Measurements from ENCODE around the gene SEMA4B.

Gene SEMA4B

DNA sequence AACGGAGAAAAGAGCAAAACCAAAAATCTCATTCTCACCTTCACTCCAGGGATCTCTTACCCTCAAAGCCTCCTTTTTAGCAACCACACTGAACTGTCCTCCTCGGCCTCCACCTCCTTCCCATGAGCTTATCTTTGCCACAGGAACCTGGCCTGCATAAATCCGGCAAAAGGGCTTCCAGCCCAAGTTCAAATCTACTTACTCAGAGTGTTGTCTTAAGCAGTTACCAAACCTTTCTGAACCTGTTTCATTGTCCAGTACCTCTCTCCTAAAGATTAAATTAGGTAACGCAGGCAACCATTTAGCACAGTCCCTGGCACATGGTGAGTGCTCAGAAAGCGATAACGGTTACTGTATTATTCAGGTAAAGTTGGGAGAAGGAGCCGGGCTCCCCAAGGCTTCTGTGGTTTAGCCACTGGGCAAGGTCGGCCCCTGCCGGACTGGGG is 31.8 kb downstream of the SEMA4B start:
- TF ChIP-seq, protein P1, sequence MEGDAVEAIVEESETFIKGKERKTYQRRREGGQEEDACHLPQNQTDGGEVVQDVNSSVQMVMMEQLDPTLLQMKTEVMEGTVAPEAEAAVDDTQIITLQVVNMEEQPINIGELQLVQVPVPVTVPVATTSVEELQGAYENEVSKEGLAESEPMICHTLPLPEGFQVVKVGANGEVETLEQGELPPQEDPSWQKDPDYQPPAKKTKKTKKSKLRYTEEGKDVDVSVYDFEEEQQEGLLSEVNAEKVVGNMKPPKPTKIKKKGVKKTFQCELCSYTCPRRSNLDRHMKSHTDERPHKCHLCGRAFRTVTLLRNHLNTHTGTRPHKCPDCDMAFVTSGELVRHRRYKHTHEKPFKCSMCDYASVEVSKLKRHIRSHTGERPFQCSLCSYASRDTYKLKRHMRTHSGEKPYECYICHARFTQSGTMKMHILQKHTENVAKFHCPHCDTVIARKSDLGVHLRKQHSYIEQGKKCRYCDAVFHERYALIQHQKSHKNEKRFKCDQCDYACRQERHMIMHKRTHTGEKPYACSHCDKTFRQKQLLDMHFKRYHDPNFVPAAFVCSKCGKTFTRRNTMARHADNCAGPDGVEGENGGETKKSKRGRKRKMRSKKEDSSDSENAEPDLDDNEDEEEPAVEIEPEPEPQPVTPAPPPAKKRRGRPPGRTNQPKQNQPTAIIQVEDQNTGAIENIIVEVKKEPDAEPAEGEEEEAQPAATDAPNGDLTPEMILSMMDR (IDR thresholded peaks at IDR 0.05; ENCODE audit: low read depth, low read length): peak; percentile 54
- no peaks in the 10 kb centered on the region for H3K27me3 ChIP-seq (ENCODE audit: insufficient read depth, low read depth, severe bottlenecking)
- no peak for DNase-seq
- no peaks in the 10 kb centered on the region for H3K9me3 ChIP-seq (ENCODE audit: severe bottlenecking)
- H3K27ac ChIP-seq: peak overlapping the region; percentile 53
- H3K4me3 ChIP-seq (ENCODE audit: low read depth, low read length): peak overlapping the region; percentile 73
- H3K36me3 ChIP-seq: peaks cover 44% of the 10 kb centered on the region

DNA sequence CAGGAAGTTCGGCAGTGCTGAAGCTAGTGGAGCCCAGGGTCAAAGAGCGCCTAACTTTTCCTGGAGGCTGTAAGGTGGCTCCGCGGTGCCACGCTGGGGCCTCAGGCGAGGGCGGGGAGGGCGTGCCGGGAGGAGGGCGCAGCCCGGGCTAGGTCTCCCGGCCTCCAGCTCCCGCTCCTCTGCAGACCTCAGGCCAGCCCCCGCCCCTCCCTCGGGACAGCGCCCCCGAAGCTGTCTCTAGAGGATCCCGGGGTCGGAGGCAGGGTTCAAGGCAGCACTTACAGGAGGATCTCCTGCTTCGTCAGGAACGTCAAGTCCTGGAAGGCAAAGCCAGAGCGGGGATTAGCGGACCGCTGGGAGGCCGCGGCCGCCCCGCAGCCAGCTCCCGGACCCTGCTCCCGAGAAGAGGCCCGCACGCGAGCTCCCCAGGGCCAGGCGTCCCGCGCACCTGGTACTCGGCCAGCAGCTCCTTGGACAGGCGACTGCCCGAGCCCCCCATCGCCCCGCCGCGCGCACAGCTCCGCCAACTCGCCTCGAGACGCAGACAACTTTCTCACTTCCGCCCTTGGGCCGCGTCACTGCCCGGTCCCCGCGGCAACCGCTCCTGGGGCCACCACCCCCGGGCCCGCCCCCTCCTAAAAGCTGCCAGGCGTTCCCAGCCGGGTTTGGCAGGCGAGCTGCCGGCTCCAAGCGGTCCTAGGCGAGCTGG is 32.4 kb downstream of the SEMA4B start, which contains the start of gene CIB1:
TSS of gene CIB1 (minus strand) at position 555 of the 709 bp plus-strand sequence. CDS start at position 499, 56 bp downstream.
- DNase-seq: peak; percentile 95
- peak within 1 kb of the TSS; percentile 73 for H3K27ac ChIP-seq

DNA sequence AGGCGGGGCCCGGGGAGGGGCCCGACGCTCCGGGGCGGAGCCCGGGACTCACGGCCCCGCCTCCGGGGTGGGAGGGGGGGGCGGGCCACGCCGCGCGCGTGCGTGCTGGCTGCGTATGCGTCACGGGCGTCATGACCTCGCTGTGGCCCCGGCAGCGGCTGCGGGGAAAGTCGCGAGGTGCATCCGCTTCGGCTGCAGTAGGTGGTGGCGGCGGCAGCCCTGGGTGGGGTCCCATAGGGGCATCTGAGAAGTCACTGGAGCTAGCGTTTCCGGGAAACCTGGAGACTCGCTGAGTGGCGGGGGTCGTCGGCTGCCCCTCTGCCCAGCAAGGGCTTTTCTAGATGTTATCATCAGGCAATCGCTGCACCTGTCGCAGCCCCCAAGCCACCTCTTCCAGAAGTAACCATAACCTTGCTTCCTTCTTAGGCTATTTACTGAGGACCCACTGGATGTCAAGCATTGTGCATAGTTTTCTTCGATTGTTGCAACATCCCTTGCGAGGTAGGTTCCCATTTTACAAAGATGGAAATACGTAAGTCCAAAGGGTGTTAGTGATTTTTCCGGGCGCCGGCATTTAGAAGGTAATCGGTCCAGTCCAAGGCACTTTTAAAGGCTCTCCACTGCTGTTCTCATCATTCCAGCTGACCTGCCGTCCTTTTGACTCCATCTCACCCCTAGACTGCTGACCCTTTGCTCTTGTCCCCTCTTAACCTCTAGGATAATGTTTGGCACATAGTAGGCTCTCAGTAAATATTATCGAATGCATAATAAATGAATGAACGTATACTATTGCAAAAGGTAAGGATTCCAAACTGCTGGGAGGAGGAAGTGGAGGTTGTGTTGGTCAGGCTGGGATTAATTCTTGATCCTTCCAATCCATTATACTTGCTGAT is 33.2 kb downstream of the SEMA4B start, which contains the start of gene GDPGP1:
TSS of gene GDPGP1 (plus strand) at position 114 of the 893 bp plus-strand sequence. CDS start 6,700 bp downstream, outside the sequence.
- H3K4me3 ChIP-seq (ENCODE audit: low read depth, low read length): peak within 1 kb of the TSS; percentile 73
- no peaks in the 10 kb centered on the region for H3K9me3 ChIP-seq (ENCODE audit: severe bottlenecking)
- DNase-seq: no peak
- TF ChIP-seq, protein P1 (IDR thresholded peaks at IDR 0.05; ENCODE audit: low read depth, low read length): no peak
- H3K27ac ChIP-seq: peak within 1 kb of the TSS; percentile 73
- peaks cover 37% of the 10 kb centered on the region for H3K36me3 ChIP-seq
- H3K27me3 ChIP-seq (ENCODE audit: insufficient read depth, low read depth, severe bottlenecking): no peaks in the 10 kb centered on the region

More for the DNA sequence above, 32.4 kb downstream of the SEMA4B start, which contains the start of gene CIB1:
- TF ChIP-seq, protein P1 (IDR thresholded peaks at IDR 0.05; ENCODE audit: low read depth, low read length): no peak
- peaks cover 44% of the 10 kb centered on the region for H3K36me3 ChIP-seq
- no peaks in the 10 kb centered on the region for H3K27me3 ChIP-seq (ENCODE audit: insufficient read depth, low read depth, severe bottlenecking)
- H3K9me3 ChIP-seq (ENCODE audit: severe bottlenecking): no peaks in the 10 kb centered on the region
- peak within 1 kb of the TSS; percentile 73 for H3K4me3 ChIP-seq (ENCODE audit: low read depth, low read length)

DNA sequence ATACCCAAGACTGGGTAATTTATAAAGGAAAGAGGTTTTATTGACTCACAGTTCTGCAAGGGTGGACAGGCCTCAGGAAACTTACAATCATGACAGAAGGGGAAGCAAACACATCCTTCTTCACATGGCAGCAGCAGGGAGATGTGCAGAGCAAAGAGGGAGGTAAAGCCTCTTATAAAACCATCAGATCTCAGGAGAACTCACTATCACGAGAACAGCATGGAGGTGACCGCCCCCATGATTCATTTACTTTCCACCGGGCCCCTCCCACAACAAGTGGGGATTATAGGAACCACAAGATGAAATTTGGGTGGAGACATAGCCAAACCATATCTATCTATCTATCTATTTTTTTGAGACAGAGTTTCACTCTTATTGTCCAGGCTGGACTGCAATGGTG is 38.2 kb downstream of the SEMA4B start:
- H3K36me3 ChIP-seq: peaks cover 18% of the 10 kb centered on the region

DNA sequence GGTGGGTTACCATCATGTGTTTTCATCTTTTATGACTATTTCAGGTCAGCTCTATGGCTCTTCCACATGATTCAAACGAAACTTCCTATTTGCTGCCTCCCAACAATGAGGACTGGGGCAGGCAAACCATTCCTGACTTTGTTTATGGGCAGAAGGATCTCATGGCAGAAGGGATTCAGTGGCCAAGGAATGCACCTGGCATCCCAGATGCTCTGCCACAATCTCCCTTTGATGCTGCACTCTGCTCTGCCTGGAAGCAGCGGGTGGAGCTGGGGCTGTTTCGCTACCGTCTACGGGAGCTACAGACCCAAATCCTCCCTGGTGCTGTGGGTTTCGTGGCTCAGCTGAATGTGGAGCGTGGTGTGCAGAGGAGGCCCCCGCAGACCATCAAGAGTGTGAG is 39.7 kb downstream of the SEMA4B start:
- no peak for DNase-seq
- Histone ChIP-seq H3K36me3 (peaks cover 18% of the 10 kb centered on the region), H3K4me3 (ENCODE audit: low read depth, low read length) (no peak overlapping the region), H3K27ac (peak overlapping the region; percentile 59), H3K27me3 (ENCODE audit: insufficient read depth, low read depth, severe bottlenecking) (no peaks in the 10 kb centered on the region), H3K9me3 (ENCODE audit: severe bottlenecking) (no peaks in the 10 kb centered on the region)
- TF ChIP-seq, protein P1 (IDR thresholded peaks at IDR 0.05; ENCODE audit: low read depth, low read length): no peak

More for the DNA sequence above, 38.2 kb downstream of the SEMA4B start:
- Histone ChIP-seq H3K9me3 (ENCODE audit: severe bottlenecking) (no peaks in the 10 kb centered on the region), H3K27ac (no peak overlapping the region), H3K27me3 (ENCODE audit: insufficient read depth, low read depth, severe bottlenecking) (no peaks in the 10 kb centered on the region), H3K4me3 (ENCODE audit: low read depth, low read length) (no peak overlapping the region)
- DNase-seq: no peak
- TF ChIP-seq, protein P1 (IDR thresholded peaks at IDR 0.05; ENCODE audit: low read depth, low read length): no peak
